Mesenchymal stem cell (in vitro differentiated cells and primary cell): ENCODE results near the gene CALR.
"Not testable (repeated sequence)": the region's sequence is repeated elsewhere in the genome, so short reads cannot be mapped to it uniquely, and the experiment has no call there.

Experiments
- DNase-seq: peaks from one replicate; pipeline ENCODE4 v3.0.0-alpha.2; 2013
- H2AFZ ChIP-seq: one replicate; pipeline ENCODE4 v1.6.1; 2013; ENCODE audit warnings: low read depth, mild to moderate bottlenecking, control low read depth, inconsistent platforms, low read length, moderate library complexity
- H2AK5ac ChIP-seq: 2 replicates; pipeline ENCODE4 v1.6.1; 2013; ENCODE audit warnings: low read length, moderate library complexity, mild to moderate bottlenecking, inconsistent platforms; ENCODE audit not compliant: severe bottlenecking
- H2BK120ac ChIP-seq: one replicate; pipeline ENCODE4 v1.6.1; 2013; ENCODE audit warnings: low read depth, mild to moderate bottlenecking, inconsistent platforms, low read length, moderate library complexity
- H2BK12ac ChIP-seq, 2 experiments: one replicate each; pipeline ENCODE4 v1.6.1; 2013; ENCODE audit warnings: inconsistent platforms in 2 of 2, low read length in 2 of 2, mild to moderate bottlenecking in 2 of 2, moderate library complexity in 2 of 2, control low read depth in 1 of 2
- H2BK15ac ChIP-seq: one replicate; pipeline ENCODE4 v1.6.1; 2013; ENCODE audit warnings: mild to moderate bottlenecking, low read depth, inconsistent platforms; ENCODE audit not compliant: poor library complexity, severe bottlenecking
- H2BK5ac ChIP-seq: 2 replicates; pipeline ENCODE4 v1.6.1; 2013; ENCODE audit warnings: low read depth, mild to moderate bottlenecking, low read length, control low read depth, inconsistent platforms; ENCODE audit not compliant: poor library complexity, severe bottlenecking
- H3K14ac ChIP-seq, 2 experiments: one replicate each; pipeline ENCODE4 v1.6.1; 2013; ENCODE audit warnings: inconsistent platforms in 2 of 2, low read length in 2 of 2, control low read depth in 1 of 2, mild to moderate bottlenecking in 1 of 2, moderate library complexity in 1 of 2
- H3K18ac ChIP-seq, 2 experiments: one replicate each; pipeline ENCODE4 v1.6.1; 2013; ENCODE audit warnings: inconsistent platforms in 2 of 2, low read length in 2 of 2, control low read depth in 1 of 2, low read depth in 1 of 2, mild to moderate bottlenecking in 1 of 2
- H3K23ac ChIP-seq, 2 experiments: one replicate each; pipeline ENCODE4 v1.6.1; 2013; ENCODE audit warnings: inconsistent platforms in 2 of 2, low read length in 2 of 2, mild to moderate bottlenecking in 2 of 2, moderate library complexity in 2 of 2, control low read depth in 1 of 2
- H3K27ac ChIP-seq: 2 replicates; pipeline ENCODE4 v1.5.1; 2013; ENCODE audit warnings: mild to moderate bottlenecking, moderate library complexity, low read length, control low read depth, inconsistent platforms; ENCODE audit not compliant: poor library complexity, severe bottlenecking
- H3K27me3 ChIP-seq, 2 experiments: 2 replicates each; pipeline versions ENCODE4 v1.6.1 to v1.7.0; 2013; ENCODE audit warnings: low read length in 2 of 2, mild to moderate bottlenecking in 2 of 2, moderate library complexity in 2 of 2, control low read depth in 1 of 2, inconsistent platforms in 1 of 2; ENCODE audit not compliant: control insufficient read depth in 1 of 2, insufficient read depth in 1 of 2
- H3K36me3 ChIP-seq, 2 experiments: 2 replicates each; pipeline versions ENCODE4 v1.6.1 to v1.7.0; 2013; ENCODE audit warnings: low read length in 2 of 2, control low read depth in 1 of 2, inconsistent platforms in 1 of 2, low read depth in 1 of 2, mild to moderate bottlenecking in 1 of 2; ENCODE audit not compliant: insufficient read depth in 2 of 2, control insufficient read depth in 1 of 2
- H3K4ac ChIP-seq, 2 experiments: one replicate each; pipeline ENCODE4 v1.6.1; 2013; ENCODE audit warnings: inconsistent platforms in 2 of 2, low read length in 2 of 2, mild to moderate bottlenecking in 2 of 2, moderate library complexity in 2 of 2, control low read depth in 1 of 2, low read depth in 1 of 2
- H3K4me1 ChIP-seq: 2 replicates; pipeline ENCODE4 v1.6.1; 2013; ENCODE audit warnings: low read depth, low read length, control low read depth; ENCODE audit not compliant: control insufficient read depth, insufficient read depth
- H3K4me2 ChIP-seq: 2 replicates; pipeline ENCODE4 v1.6.1; 2013; ENCODE audit warnings: low read length, mild to moderate bottlenecking, inconsistent platforms; ENCODE audit not compliant: poor library complexity, severe bottlenecking
- H3K4me3 ChIP-seq, 2 experiments: 2 replicates each; pipeline versions ENCODE4 v1.5.1 to v1.7.0; 2013; ENCODE audit warnings: low read length in 2 of 2, mild to moderate bottlenecking in 2 of 2, control low read depth in 1 of 2, low read depth in 1 of 2; ENCODE audit not compliant: insufficient read depth in 1 of 2
- H3K79me1 ChIP-seq: replicated peaks from 2 replicates; pipeline ENCODE4 v1.6.1; 2013; ENCODE audit warnings: mild to moderate bottlenecking, control low read depth, low read length, inconsistent platforms; ENCODE audit not compliant: poor library complexity, severe bottlenecking
- H3K9ac ChIP-seq: 2 replicates; pipeline ENCODE4 v1.7.0; 2013; ENCODE audit warnings: mild to moderate bottlenecking, low read length, moderate library complexity
- H3K9me3 ChIP-seq: 2 replicates; pipeline ENCODE4 v1.7.0; 2013; ENCODE audit warnings: mild to moderate bottlenecking, low read length; ENCODE audit not compliant: control insufficient read depth
- H4K8ac ChIP-seq: one replicate; pipeline ENCODE4 v1.6.1; 2013; ENCODE audit warnings: inconsistent platforms, mild to moderate bottlenecking, low read length, moderate library complexity
- H4K91ac ChIP-seq: one replicate; pipeline ENCODE4 v1.6.1; 2013; ENCODE audit warnings: mild to moderate bottlenecking, low read length, inconsistent platforms
- WGBS: methylation state at CpG from one replicate; pipeline ENCODE4 v1.1.7; 2013; ENCODE audit warnings: mixed read lengths; 5-methylcytosine and 5-hydroxymethylcytosine counted together

The CALR gene

GRCh38 chr19:12956446-12957388 lies 18.3 kb downstream of the CALR start, which contains the start of gene GADD45GIP1:
TSS of gene GADD45GIP1 (minus strand) at chr19:12957223. CDS start at chr19:12957212, 11 bp downstream.
- Histone ChIP-seq H4K91ac (peak within 1 kb of the TSS; percentile 65), H3K23ac (peak within 1 kb of the TSS in 1 of 2 experiments; percentile 63), H3K4me2 (peak within 1 kb of the TSS; percentile 35), H3K4ac (peak within 1 kb of the TSS; percentile 49 to 90), H2BK120ac (peak within 1 kb of the TSS; percentile 90), H4K8ac (peak within 1 kb of the TSS; percentile 81), H3K79me1 (peaks cover 3% of the 10 kb centered on the region), H3K36me3 (peaks cover 28 to 32% of the 10 kb centered on the region in 2 experiments), H3K18ac (peak within 1 kb of the TSS; percentile 91 to 94), H3K27me3 (no peaks in the 10 kb centered on the region), H3K4me3 (peak within 1 kb of the TSS; percentile 92 to 93), H3K4me1 (peaks cover 15% of the 10 kb centered on the region), H2AK5ac (peak within 1 kb of the TSS; percentile 49), H3K9ac (peak within 1 kb of the TSS; percentile 91), H3K27ac (peak within 1 kb of the TSS; percentile 11), H3K14ac (peak within 1 kb of the TSS; percentile 87 to 96), H2AFZ (peak within 1 kb of the TSS; percentile 87), H2BK15ac (peak within 1 kb of the TSS; percentile 84), H2BK12ac (no peak within 1 kb of the TSS), H3K9me3 (no peaks in the 10 kb centered on the region), H2BK5ac (peak within 1 kb of the TSS; percentile 90)
- peak; percentile 70 for DNase-seq
- 6% methylated on average over 69 of the region's 84 CpGs for WGBS

- H3K4me1 ChIP-seq: peaks cover 15% of the 10 kb centered on the region
- not testable (repeated sequence) for H4K91ac ChIP-seq, H2BK12ac ChIP-seq, H3K14ac ChIP-seq, H3K4me2 ChIP-seq, H3K23ac ChIP-seq, H2AK5ac ChIP-seq, DNase-seq, H3K27ac ChIP-seq, H3K9me3 ChIP-seq, H3K27me3 ChIP-seq, H2BK15ac ChIP-seq, H3K4ac ChIP-seq, H2BK120ac ChIP-seq, H2BK5ac ChIP-seq, H3K18ac ChIP-seq, H3K79me1 ChIP-seq, H2AFZ ChIP-seq
- 82% methylated on average over 25 of the region's 31 CpGs for WGBS
- H3K9ac ChIP-seq: peak overlapping the region; percentile 91
- peaks cover 20 to 25% of the 10 kb centered on the region in 2 experiments for H3K36me3 ChIP-seq
- H4K8ac ChIP-seq: peak overlapping the region; percentile 81
- H3K4me3 ChIP-seq: peak overlapping the region in 1 of 2 experiments; percentile 93
Measured at GRCh38 chr19:12957389-12957952, 19.1 kb downstream of the CALR start.

GRCh38 chr19:12959481-12959880 lies 21.1 kb downstream of the CALR start:
- Histone ChIP-seq H2BK5ac (no peak overlapping the region), H2BK120ac (no peak overlapping the region), H3K36me3 (peaks cover 0 to 9% of the 10 kb centered on the region in 2 experiments), H4K91ac (no peak overlapping the region), H3K4me1 (peaks cover 9% of the 10 kb centered on the region), H3K4me2 (no peak overlapping the region), H3K14ac (no peak overlapping the region), H2BK12ac (no peak overlapping the region), H3K27me3 (no peaks in the 10 kb centered on the region), H3K79me1 (no peaks in the 10 kb centered on the region), H3K4ac (no peak overlapping the region), H3K9me3 (no peaks in the 10 kb centered on the region), H3K4me3 (no peak overlapping the region), H3K18ac (no peak overlapping the region), H2AFZ (no peak overlapping the region), H3K27ac (no peak overlapping the region), H4K8ac (no peak overlapping the region), H3K23ac (no peak overlapping the region), H2AK5ac (no peak overlapping the region), H3K9ac (no peak overlapping the region), H2BK15ac (no peak overlapping the region)
- 69% methylated on average over 6 of the region's 6 CpGs for WGBS
- DNase-seq: no peak
